A673 (cell line): ENCODE data around the gene MIDN.

Experiments
- CTCF ChIP-seq: fragments of 300-800, 200-600 bp; sonication (generic); conservative IDR thresholded peaks from 2 replicates; pipeline ENCODE4 v1.5.1; 2017; ENCODE audit warnings: low read depth, mild to moderate bottlenecking, antibody characterized with exemption, low read length, moderate library complexity, mixed read lengths
- EZH2 ChIP-seq: fragments of 200-600 bp; sonication (generic); IDR thresholded peaks from 2 replicates; pipeline ENCODE4 v1.6.1; 2017; ENCODE audit warnings: borderline replicate concordance, low read depth, mild to moderate bottlenecking, mixed read lengths, antibody characterized with exemption, low read length; ENCODE audit not compliant: poor library complexity, severe bottlenecking

DNA sequence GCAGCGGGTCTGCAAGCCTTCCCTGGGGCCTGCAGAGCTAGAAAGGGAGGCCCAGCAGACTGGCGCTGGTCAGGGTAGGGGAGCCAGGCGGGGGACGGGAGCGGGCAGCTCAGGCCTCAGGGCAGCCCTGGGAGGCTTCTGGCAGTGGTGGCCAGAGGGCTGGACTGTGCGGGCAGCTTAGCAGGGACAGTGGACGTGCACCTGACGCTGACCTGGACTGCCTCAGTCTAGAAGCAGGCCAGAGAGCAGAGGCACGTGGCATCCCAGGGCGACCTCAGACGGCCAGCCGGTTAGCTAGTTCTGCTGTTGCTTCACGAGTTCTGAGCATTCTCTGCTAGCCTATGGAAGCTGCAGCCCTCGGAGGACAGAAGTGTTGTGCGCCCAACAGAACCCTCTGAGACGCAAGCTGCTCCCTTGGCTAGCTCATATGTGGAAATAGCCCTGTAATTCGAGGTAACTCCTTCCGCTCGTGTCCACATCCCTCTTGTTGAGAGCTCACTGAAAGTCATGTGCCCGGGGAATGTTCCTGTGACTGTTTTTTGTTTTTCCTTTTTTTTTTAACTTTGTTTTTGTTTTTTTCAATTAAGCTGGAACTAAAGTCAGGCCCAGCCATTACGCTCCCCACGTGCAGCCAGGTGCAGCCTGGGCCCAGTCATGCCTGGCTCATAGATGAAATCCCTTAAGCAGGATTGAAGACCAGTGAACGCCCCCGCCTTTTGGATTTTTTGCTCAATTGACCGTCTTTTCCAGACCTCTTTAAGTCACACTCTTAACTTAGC, 25.1 kb downstream of the MIDN start:
- TF ChIP-seq CTCF = no peak
- no peak for TF ChIP-seq EZH2
